HCT116 (cell line): Measurements from ENCODE around the gene ANKRD39. TPM values are rescaled to one million over a fixed set of nuclear protein-coding genes. Genes with fewer than 3 reads are reported as not detected.
"Not testable (repeated sequence)": the region's sequence is repeated elsewhere in the genome, so short reads cannot be mapped to it uniquely, and the experiment has no call there.

Source experiments
- ATAC-seq: fragments of 200-7000 bp; cut with Tn5 transposase; 2 replicates; pipeline ENCODE4 v1.9.1; 2020; ENCODE audit warnings: mild to moderate bottlenecking, moderate library complexity
- BruUV-seq: library from RNA; stranded (reverse); fragments of 400-500 nt; replicated peaks from 2 replicates; lab custom pipeline; 2021; lab: Mats Ljungman, UMichigan
- CTCF ChIA-PET: fragments of 300-600 bp; sonication (Branson Sonifier 250); formaldehyde crosslinking; loops from one replicate; lab custom pipeline; 2021; ENCODE audit warnings: antibody characterized with exemption; lab: Charles Lee
- POLR2A ChIA-PET: fragments of 300-600, 350-600 bp; sonication (Branson Sonifier 250); formaldehyde crosslinking; loops from one replicate; lab custom pipeline; 2021; ENCODE audit warnings: antibody characterized with exemption; lab: Charles Lee
- RAD21 ChIA-PET, 2 experiments: fragments of 300-600 bp; sonication (Branson Sonifier 250); formaldehyde crosslinking; loops; one replicate each; lab custom pipeline; 2023; ENCODE audit warnings: low total read pairs in 2 of 2; ENCODE audit not compliant: uncharacterized antibody in 2 of 2, unreplicated experiment in 2 of 2, low non-redundant PET in 1 of 2; lab: Charles Lee
- DNase-seq: peaks from one replicate; pipeline ENCODE4 v3.0.0-alpha.2; 2010; ENCODE audit warnings: low read depth, low spot score
- H2AFZ ChIP-seq: fragments of 200-600 bp; shearing (Covaris generic), sonication (generic); 2 replicates; pipeline ENCODE4 v1.6.1; 2017; ENCODE audit warnings: low read depth, mixed run types, mixed read lengths, antibody characterized with exemption, low read length; ENCODE audit not compliant: poor library complexity, severe bottlenecking
- H3K27ac ChIP-seq: 2 replicates; pipeline ENCODE4 v1.5.1; 2012; ENCODE audit warnings: low read depth, low read length
- H3K27me3 ChIP-seq: fragments of 200-600 bp; sonication (generic); 2 replicates; pipeline ENCODE4 v1.6.1; 2016; ENCODE audit warnings: mixed run types, low read length, mixed read lengths; ENCODE audit not compliant: insufficient read depth
- H3K36me3 ChIP-seq, 2 experiments: fragments of 200-500 bp in 1 of 2; fragments of 200-600 bp in 1 of 2; sonication (Bioruptor generic) in 1 of 2; sonication (generic) in 1 of 2; 2 replicates each; pipeline versions ENCODE4 v1.5.1 to v1.6.1; 2014 to 2016; ENCODE audit warnings: low read length in 2 of 2, inconsistent platforms in 1 of 2, mixed read lengths in 1 of 2, mixed run types in 1 of 2; ENCODE audit not compliant: insufficient read depth in 2 of 2, control insufficient read depth in 1 of 2
- H3K4me1 ChIP-seq, 2 experiments: fragments of 200-600 bp in 1 of 2; sonication (generic) in 1 of 2; 2 replicates each; pipeline versions ENCODE4 v1.5.1 to v1.6.1; 2012 to 2017; ENCODE audit warnings: low read length in 2 of 2, inconsistent platforms in 1 of 2, mild to moderate bottlenecking in 1 of 2, mixed read lengths in 1 of 2, mixed run types in 1 of 2, moderate library complexity in 1 of 2; ENCODE audit not compliant: insufficient read depth in 2 of 2, control insufficient read depth in 1 of 2
- H3K4me2 ChIP-seq: fragments of 200-600 bp; sonication (generic); 2 replicates; pipeline ENCODE4 v1.6.1; 2017; ENCODE audit warnings: mixed run types, low read length, mixed read lengths
- H3K4me3 ChIP-seq, 2 experiments: fragments of 200-600 bp in 1 of 2; sonication (generic) in 1 of 2; replicated peaks in 1 of 2; 2 replicates each; pipeline ENCODE4 v1.5.1; 2011 to 2016; ENCODE audit warnings: low read length in 2 of 2, control low read depth in 1 of 2, low read depth in 1 of 2, mild to moderate bottlenecking in 1 of 2, mixed read lengths in 1 of 2, mixed run types in 1 of 2
- H3K79me2 ChIP-seq: fragments of 200-600 bp; sonication (generic); 2 replicates; pipeline ENCODE4 v1.6.1; 2017; ENCODE audit warnings: mild to moderate bottlenecking, mixed run types, low read length, moderate library complexity, mixed read lengths; ENCODE audit not compliant: insufficient read depth
- H3K9ac ChIP-seq: fragments of 200-600 bp; sonication (generic); 2 replicates; pipeline ENCODE4 v1.6.1; 2016; ENCODE audit warnings: low read length, mixed read lengths
- H3K9me2 ChIP-seq: fragments of 200-600 bp; sonication (generic), shearing (Covaris generic); 2 replicates; pipeline ENCODE4 v1.6.1; 2017; ENCODE audit warnings: mixed run types, mild to moderate bottlenecking, moderate library complexity; ENCODE audit not compliant: insufficient read depth
- H3K9me3 ChIP-seq, 2 experiments: fragments of 200-500 bp in 1 of 2; fragments of 200-600 bp in 1 of 2; sonication (Bioruptor generic) in 1 of 2; sonication (generic) in 1 of 2; 2 replicates each; pipeline ENCODE4 v1.6.1; 2014 to 2017; ENCODE audit warnings: low read length in 2 of 2, mixed read lengths in 2 of 2, inconsistent platforms in 1 of 2, low read depth in 1 of 2, mild to moderate bottlenecking in 1 of 2, mixed run types in 1 of 2, moderate library complexity in 1 of 2; ENCODE audit not compliant: control insufficient read depth in 1 of 2, insufficient read depth in 1 of 2
- H4K20me1 ChIP-seq: fragments of 200-600 bp; sonication (generic), shearing (Covaris generic); 2 replicates; pipeline ENCODE4 v1.6.1; 2017; ENCODE audit warnings: mixed run types, mild to moderate bottlenecking, moderate library complexity; ENCODE audit not compliant: insufficient read depth
- ATF3 ChIP-seq: IDR thresholded peaks from 2 replicates; pipeline ENCODE4 v1.6.1; 2012
- CTCF ChIP-seq, 3 experiments: fragments of 200-600 bp in 1 of 3; sonication (generic) in 1 of 3; IDR thresholded peaks in 2 of 3; conservative IDR thresholded peaks in 1 of 3; 2 replicates each; pipeline ENCODE4 v1.5.1; 2012 to 2017; ENCODE audit warnings: low read depth in 2 of 3, low read length in 2 of 3, antibody characterized with exemption in 1 of 3, borderline replicate concordance in 1 of 3, control low read depth in 1 of 3, mild to moderate bottlenecking in 1 of 3, mixed read lengths in 1 of 3, mixed run types in 1 of 3, moderate library complexity in 1 of 3; ENCODE audit not compliant: insufficient read depth in 1 of 3
- FOSL1 ChIP-seq: IDR thresholded peaks from 2 replicates; pipeline ENCODE4 v1.6.1; 2012; ENCODE audit warnings: low read depth
- TCF7L2 ChIP-seq: IDR thresholded peaks from 2 replicates; pipeline ENCODE4 v1.7.0; 2011; ENCODE audit warnings: borderline replicate concordance, inconsistent platforms; ENCODE audit not compliant: insufficient read depth, insufficient read length; ENCODE audit errors: extremely low read depth
- ZBTB33 ChIP-seq: IDR thresholded peaks from 2 replicates; pipeline ENCODE4 v1.6.1; 2011; ENCODE audit warnings: mild to moderate bottlenecking, low read length, moderate library complexity; ENCODE audit not compliant: insufficient replicate concordance; ENCODE audit errors: extremely low read depth
- intact Hi-C: fragments of 100-400 bp; cut with micrococcal nuclease; formaldehyde crosslinking; loops from 2 replicates; pipeline ENCODE4 v1.10.0; 2022
- total RNA-seq: library from RNA; stranded (reverse); gene quantifications from one replicate; pipeline ENCODE4 v1.2.1, GENCODE V29; 2021; ENCODE audit not compliant: unreplicated experiment

The ANKRD39 gene
- total RNA-seq, 1 experiment from 2014 or later: 24.2 TPM

- RAD21 ChIA-PET, POLR2A ChIA-PET, H3K4me1 ChIP-seq: not testable (repeated sequence)
Observed at GRCh38 chr2:96889502-96889901, 31.7 kb upstream of the ANKRD39 start.

GRCh38 chr2:96888072-96889011 lies 30.5 kb upstream of the ANKRD39 start:
- Histone ChIP-seq H4K20me1 (no peaks in the 10 kb centered on the region), H3K4me1 (peaks cover 0 to 8% of the 10 kb centered on the region in 2 experiments; a peak in 1 of 4 replicates), H3K79me2 (no peaks in the 10 kb centered on the region), H3K4me2 (no peak overlapping the region), H2AFZ (no peak overlapping the region), H3K4me3 (no peak overlapping the region), H3K9ac (no peak overlapping the region)
- CTCF ChIA-PET: no interaction called here
- intact Hi-C loops: no loop called here
- POLR2A ChIA-PET: no interaction called here
- ATAC-seq: no peak
- no peak for DNase-seq
- no peak for TF ChIP-seq FOSL1
- TF ChIP-seq ATF3: no peak
- TF ChIP-seq CTCF (IDR thresholded peaks at IDR 0.05 in 2 of 3, conservative IDR thresholded peaks at IDR 0.05 in 1 of 3; ENCODE audit: borderline replicate concordance in 1 of 3, insufficient read depth in 1 of 3, low read depth in 2 of 3, low read length in 2 of 3): no peak
- TF ChIP-seq TCF7L2: no peak
- no peak for TF ChIP-seq ZBTB33
- TF ChIP-seq, all 23 proteins: peak for 0
- Histone ChIP-seq H3K27me3 (no peaks in the 10 kb centered on the region), H3K27ac (no peak overlapping the region), H3K36me3 (no peaks in the 10 kb centered on the region), H3K9me3 (no peaks in the 10 kb centered on the region), H3K9me2 (no peaks in the 10 kb centered on the region)
- BruUV-seq: no TSS peak
- RAD21 ChIA-PET: no interaction called here

More at GRCh38 chr2:96889502-96889901, 31.7 kb upstream of the ANKRD39 start:
- H2AFZ ChIP-seq, H3K9me3 ChIP-seq, H3K79me2 ChIP-seq, H4K20me1 ChIP-seq, H3K36me3 ChIP-seq, CTCF ChIA-PET, DNase-seq, H3K27me3 ChIP-seq, H3K9me2 ChIP-seq, H3K27ac ChIP-seq, ATAC-seq, intact Hi-C loops, H3K4me3 ChIP-seq, H3K4me2 ChIP-seq, H3K9ac ChIP-seq, BruUV-seq: not testable (repeated sequence)
